GM18907 (cell line): Measurements from ENCODE around the gene TTPAL.
A peak's percentile ranks its signal among the peaks of the same experiment; 100 is the strongest.
"Not testable (repeated sequence)": the region's sequence is repeated elsewhere in the genome, so short reads cannot be mapped to it uniquely, and the experiment has no call there.

Experiments
- ATAC-seq: cut with Tn5 transposase; IDR thresholded peaks from one replicate; pipeline ENCODE4 v1.9.1; 2021; ENCODE audit warnings: mild to moderate bottlenecking, moderate library complexity; ENCODE audit not compliant: unreplicated experiment

TTPAL gene

DNA sequence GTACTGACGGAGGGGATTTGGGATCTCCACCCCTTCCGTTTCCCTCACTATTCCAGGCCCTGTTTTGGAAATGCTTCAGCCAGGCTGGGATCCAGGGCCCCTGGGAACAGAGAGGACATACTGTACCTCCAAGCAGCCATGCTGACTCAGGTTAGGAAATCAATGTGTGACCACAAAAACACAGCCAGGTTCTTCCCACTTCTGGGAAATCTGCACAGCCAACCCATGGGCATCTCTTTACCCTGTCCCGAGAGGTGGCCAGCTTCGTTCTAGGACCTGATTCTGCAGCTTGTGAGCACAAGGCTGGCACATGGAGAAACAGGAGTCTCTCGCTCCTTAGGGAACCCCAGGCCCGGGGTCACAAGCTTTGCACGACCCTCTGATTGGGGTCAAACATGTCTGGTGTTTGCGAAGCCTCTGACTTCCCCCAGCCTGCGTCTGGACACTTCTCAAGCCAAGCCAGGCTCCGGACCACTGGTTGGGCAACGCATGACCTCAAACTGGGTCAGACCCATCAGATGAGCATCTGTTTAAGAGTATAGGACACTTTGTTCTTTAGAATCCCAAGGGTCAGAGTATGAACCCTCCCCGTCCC lies 8.3 kb upstream of the TTPAL start:
- no peak for ATAC-seq

DNA sequence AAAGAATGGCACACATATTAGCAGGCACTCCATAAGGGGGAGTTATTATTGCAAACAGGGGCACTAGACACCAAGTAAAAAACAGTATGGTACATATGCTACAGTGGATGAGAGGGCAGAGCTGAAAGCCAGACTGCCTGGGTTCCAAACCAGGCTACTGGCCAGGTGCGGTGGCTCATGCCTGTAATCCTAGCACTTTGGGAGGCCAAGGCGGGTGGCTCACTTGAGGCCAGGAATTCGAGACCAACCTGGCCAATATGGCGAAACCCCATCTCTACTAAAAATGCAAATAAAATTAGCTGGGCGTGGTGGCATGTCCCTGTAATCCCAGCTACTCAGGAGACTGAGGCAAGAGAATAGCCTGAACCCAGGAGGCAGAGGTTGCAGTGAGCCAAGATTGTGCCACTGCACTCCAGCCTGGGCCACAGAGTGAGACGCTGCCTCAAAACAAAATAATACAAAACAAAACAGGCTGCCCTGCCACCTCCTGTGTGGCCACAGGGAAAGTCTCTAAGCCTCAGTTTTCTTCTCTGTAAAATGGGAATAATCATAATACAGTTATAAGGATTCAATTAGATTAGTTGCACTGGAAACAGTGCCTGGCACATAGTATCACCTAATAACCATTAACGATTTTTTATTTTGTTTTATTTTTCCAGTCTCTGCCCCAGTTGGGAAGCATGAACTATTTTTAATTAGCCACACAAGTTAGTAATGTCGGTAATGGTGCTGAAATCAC lies 7.5 kb upstream of the TTPAL start:
- no peak for ATAC-seq

DNA sequence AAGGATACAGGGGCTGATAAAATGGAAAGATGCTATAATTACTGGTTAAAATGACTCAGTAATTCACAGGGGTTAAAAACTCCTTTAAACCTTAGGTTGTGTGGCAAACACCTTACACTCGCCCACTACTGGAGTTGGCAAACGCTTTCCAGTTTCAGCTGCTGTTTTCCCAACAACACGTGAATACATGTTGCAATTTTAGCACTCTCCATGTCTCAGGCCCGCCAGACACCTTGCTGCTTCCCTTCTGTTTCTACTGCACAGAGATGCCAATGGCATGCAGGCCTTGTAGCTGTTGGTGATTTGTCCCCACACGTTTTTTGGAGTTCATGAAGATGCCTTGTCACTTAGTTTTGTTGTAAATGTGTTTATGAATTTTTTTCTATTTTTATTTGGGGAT lies 5.3 kb upstream of the TTPAL start:
- no peak for ATAC-seq

DNA sequence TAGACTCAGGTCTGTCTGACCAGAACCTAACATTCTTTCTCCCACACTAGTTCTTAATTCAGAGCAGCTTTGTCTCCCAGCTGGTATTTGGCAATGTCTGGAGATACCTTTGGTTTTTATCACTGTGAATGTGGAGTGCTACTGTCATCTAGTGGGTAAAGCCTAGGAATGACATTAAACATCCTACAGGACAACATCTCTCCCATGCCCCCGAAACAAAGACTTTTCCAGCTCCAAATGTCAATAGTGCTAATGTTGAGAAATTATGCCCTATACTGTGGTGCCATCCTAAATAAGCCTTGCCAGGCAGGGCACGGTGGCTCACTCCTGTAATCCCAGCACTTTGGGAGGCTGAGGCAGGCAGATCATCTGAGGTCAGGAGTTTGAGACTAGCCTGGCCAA lies 4.2 kb upstream of the TTPAL start:
- no peak for ATAC-seq

DNA sequence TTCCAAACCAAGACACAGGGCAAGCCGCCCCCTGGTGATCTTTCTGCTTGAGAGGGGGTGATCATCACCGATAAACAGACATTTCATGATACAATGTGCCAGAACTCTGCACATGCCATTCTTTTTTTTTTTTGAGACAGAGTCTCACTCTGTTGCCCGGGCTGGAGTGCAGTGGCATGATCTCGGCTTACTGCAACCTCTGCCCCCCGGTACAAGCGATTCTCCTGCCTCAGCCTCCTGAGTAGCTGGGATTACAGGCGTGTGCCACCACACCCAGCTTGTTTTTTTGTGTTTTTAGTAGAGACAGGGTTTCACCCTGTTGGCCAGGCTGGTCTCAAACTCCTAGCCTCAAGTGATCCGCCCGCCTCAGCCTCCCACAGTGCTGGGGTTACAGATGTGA lies 3.4 kb upstream of the TTPAL start:
- ATAC-seq, result not testable (repeated sequence)

DNA sequence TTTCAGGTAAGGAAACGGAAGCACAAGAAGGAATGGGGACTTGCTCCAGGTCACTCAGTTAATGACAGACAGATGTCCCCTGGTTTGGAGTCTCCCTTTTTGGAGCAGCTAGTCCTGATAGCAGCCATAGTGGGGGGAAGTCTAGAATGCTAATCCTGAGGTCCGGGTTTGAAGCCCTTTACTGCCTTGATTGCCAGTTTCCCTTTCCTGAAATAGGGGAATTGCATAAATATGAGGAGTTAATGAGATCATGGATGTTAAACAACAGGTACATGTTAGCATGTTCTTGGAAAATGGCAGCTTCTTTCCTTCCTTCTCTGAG lies 341 bp upstream of the TTPAL start:
- peak; percentile 2 for ATAC-seq

DNA sequence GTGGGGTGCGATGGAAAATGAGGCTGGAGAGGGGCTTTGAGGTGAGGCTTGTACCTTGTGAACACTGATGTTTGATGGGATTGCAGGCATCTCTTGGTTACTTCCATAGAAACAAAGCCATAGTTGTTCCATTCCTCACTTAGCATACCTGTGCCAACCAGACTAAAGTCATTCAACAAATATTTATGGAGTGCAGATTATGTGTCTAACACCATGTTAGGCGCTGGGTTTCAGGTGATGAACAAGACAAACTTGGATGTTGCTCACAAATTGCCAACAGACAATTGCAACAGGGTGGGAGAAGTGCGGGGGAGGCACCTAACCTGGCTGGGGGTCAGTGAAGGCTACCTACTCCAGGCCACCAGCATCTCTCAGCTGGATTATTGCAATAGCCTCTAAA lies 1.5 kb downstream of the TTPAL start:
- ATAC-seq, result no peak

DNA sequence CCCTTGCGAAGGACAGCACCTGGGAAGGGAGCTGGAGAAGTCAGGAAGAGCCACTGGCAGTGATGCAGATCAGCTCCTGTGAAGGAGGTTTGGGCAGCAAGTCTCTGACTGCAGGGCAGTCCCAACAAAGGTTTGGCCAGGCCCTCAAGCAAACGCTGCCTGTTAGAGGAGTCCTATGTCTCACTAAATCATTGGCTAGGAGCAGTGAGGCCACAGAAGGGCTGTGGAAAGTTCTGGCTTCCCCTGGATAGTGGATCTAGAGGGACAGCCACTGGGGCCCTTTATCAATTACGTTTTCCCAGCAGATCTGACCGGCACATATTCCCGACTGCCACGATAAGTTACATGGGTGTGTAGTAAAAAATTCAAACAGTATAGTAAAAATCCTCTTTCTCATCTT lies 2.5 kb downstream of the TTPAL start:
- ATAC-seq, result no peak

DNA sequence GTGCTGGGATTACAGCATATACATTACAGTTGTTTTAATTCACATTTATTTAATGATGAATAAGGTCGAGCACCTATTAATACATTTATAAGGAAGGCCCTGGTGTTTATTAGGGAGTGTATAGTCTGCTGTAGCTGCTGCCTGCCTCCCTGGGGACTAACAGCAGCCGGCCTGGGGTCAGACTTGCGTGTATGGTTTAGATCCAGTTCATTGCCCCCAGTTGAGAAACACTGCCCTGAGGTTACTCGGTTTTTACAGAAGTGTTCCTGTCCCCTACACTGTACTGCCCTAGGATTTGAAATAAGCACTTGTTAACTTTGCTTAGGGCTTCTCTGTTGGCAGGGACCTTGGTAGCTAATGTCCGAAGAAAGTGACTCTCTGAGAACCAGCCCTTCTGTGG lies 4.0 kb downstream of the TTPAL start:
- ATAC-seq, result no peak

DNA sequence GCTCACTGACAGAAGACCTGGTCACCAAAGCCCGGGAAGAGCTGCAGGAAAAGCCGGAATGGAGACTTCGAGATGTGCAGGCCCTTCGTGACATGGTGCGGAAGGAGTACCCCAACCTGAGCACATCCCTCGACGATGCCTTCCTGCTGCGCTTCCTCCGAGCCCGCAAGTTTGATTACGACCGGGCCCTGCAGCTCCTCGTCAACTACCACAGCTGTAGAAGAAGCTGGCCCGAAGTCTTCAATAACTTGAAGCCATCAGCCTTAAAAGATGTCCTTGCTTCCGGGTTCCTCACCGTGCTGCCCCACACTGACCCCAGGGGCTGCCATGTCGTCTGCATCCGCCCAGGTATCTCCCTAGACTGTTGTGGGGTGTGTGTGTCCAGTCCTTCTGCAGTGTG lies 4.4 kb downstream of the TTPAL start:
- ATAC-seq, result no peak

DNA sequence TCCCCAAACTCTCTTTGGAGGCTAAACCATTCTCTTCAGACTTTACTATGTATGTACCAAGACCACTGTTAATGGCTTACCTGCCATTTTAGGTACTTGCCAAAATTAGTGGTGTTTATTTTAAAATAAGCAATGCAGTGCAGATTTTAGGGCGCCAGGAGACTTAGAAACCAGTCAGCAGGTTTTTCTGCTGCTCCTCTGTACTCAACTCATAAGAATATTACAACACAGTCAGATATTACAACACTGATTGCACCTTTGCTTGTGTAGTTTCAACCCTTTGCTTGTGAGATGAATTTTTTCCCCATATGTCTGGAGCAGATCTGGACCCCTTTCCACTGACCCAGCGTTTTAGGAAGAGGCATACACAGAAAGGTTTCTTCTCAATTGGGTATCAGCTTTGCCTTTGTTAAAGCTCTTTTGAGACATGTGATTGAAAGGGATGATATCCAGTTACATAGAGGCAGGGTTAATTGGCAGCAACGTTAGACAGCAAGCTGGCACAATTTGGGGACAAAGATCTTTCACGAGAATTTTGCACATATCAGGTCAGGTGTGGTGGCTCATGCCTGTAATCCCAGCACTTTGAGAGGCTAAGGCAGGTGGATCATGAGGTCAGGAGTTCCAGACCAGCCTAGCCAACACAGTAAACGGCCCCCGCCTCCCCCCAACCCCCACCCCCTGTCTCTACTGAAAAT lies 6.2 kb downstream of the TTPAL start:
- ATAC-seq, result no peak

DNA sequence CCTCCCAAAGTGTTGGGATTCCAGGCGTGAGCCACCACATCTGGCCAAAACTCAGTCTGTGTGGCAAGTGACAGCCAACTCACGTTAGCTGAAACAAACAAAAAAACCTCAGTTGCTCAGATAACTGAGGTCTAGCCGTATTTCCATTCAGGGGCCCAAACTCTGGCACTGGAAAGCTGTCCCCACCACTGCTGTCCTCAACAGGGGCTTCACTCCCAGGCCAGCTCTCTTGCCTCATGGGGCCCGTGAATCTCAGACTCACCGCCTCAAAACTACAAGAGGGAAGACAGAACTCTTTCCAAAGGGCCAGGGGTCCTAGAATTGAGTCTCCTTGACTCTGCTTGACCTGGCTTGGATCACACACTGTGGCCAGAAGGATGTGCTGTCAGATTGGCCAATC lies 7.4 kb downstream of the TTPAL start:
- ATAC-seq, result no peak

DNA sequence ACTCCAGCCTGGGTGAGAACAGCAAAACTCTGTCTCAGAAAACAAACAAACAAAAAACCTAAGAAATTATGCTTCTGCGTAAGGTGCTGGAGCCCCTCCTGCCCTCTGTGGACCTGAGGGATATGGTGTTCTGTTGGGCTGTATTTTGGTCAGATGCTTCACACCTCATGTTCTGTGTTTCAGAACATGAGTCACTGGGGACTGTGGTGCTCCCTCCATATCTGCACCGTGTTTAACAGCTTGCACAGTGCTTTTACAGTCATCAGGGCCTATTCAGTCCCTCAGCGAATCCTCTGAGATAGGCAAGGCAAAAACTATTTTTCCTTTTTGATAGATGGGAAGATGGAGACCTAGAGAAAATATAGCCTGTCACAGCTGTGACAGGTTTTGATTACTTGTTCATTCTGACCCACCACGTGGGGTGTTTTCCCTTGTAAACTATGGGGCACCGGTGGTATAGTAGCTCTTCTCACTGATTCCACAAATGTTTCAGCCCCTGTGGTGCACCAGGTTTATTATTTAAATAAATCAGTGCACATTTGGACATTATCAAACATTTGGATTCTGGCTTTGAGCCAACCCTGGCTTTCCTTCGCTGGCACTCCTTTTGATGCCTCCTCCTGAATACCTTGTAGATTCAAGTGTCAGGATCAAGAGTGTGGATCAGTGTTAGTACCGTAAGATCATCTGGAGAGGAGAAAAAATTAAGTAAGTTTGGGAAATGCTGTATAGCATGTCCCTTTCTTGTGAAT lies 9.6 kb downstream of the TTPAL start:
- ATAC-seq, result no peak

DNA sequence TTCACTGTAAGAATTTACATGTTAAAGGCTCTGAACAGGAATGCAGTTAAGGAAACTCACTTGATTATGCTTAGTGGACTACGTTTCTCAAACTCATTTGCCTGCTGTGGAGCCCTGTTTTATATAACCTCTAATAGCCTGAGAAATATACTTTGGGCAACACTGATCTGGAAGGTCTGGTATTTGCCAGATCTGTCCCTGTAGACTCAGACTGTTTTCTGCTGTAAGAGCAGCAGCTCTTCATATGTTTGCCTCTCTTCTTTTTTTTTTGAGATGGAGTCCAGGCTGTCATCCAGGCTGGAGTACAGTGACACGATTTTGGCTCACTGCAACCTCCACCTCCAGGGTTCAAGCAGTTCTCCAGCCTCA lies 10.1 kb downstream of the TTPAL start:
- no peak for ATAC-seq

DNA sequence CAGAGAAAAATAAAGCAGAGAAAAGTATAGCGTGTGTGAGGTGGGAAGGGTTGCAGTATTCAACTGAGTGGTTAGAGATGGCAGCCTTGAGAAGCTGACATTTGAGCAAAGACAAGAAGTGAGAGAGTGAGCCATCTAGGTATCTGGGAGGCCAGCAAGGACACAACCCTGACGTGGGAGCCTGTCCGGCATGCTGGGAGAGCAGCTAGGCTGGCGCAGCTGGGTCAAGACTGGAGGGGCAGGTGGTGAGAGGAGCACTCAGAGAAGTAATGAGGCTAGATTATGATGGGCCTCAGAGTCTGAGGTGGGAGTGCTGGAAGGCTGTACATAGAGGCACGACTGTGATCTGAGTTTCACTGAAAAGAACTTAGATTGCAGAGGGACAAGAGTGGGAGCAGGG lies 12.9 kb downstream of the TTPAL start:
- ATAC-seq, result no peak

DNA sequence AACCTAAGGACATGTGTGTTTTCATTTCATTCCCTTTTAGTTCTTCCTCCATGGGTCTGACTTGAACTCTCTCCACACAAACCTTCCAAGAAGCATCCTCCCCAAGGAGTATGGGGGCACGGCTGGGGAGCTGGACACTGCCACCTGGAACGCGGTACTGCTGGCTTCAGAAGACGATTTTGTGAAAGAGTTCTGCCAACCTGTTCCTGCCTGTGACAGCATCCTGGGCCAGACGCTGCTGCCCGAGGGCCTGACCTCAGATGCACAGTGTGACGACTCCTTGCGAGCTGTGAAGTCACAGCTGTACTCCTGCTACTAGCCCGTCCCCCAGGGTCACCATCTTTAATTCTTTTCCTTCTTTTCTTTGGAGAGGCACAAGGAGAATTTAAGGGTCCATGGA lies 13.5 kb downstream of the TTPAL start:
- no peak for ATAC-seq

DNA sequence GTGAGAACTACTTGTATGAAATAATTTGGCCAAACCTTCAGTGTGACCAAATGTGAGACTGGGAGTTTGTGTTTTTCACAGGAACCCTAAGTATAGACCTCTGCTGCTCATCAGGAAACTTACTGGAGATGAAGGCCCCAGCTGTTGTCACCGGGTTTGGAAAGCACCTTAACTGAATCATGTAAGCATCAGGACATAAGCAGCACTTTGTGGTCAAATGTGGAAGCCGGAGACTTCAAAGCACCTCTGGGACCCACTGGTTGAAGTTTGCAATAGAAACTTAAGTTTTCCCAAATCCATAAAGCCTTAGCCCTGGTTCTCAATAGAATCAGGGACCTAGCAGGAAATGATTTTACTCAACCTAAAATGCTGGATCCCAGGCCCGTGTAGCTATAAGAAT lies 14.3 kb downstream of the TTPAL start:
- no peak for ATAC-seq

DNA sequence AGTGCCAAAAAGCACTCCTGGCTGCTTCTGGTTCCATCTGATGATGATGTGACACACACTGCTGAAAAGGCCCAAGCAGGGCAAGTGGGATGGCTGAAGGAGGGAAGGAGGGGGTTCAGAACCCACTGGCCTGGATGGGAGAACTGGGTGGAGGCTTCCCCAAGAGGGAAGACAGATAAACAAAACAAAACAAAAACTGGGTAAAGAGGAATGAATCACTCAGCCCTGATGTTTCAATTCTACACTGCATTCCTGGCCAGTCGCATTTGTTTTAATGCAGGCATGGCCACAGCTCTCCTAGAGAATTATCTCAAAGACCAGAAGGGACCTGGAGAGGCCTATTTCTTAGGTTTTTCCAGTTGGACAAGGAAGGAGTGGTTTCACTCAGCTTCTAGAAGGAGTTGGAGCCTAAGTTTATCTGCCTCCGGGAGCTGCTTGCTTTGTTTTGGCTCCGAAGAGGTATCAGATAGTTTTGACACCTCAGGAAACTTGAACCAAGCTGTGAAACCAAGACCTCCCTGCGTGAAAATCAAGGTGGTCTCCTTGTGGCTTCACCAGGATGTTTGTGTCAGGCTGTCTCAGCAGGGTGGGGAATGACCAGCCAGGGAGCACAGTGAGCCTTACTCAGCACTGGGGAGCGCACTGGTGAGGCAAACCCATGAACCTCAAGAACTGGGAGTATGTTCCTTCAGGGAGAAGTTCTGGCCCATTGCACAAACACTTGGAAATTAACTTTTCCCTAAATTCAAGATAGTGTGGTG lies 16.1 kb downstream of the TTPAL start:
- ATAC-seq, result no peak

DNA sequence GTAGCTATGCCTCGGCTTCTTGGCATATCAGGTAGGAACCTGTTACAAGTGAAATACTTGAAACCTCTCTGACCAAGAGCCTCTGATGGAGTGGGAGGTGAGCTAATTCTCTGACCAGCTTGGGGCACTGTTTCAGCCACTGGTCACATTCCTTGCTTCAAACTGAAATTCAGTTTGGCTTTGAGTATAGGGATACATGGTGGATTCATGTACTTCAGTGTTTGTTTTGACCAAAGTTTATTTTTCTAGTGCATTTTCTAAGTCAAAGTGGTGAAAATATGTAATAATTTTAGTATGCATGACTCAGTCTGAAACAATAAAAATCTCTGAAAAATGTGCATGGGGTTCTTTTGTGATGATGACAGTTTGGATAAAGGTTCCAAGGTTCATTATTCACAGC lies 18.6 kb downstream of the TTPAL start:
- ATAC-seq, result no peak

DNA sequence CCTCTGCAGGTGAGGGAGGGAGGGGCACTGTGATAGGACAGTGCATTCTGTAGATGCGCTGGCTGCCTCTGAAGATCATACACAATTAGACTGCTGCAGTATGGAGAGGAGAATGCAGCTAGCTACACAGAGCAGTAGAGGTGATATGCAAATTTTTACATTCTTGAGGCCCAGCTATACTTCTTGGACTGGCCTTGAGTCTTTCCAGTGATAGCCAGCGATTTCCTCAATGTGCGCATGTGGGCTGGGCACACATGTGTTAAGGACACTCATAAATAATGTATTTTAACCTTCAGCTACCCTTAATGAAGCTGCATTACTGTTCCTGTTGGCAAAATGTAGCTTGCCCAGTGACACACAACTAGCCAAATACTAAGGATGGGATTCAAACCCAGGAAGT lies 19.0 kb downstream of the TTPAL start:
- no peak for ATAC-seq

DNA sequence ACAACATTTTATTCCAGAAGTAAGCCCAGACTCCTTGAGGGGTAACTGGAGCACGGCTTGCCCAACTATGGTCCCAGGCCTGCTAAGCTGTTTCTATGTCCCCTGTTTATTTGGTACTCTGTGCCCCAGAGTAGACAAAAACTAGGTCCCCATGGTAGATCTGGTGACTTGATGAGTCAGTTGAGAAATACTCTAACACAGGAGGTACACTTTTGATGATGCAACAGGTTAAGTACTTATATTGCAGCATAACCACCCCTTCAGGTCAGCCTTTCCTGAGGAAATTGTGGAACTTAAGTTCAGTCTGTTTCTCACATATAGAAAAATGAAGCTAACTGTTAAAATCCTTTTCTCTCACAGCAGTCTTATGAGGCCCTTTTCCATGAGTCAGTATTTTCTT lies 19.6 kb downstream of the TTPAL start:
- ATAC-seq, result no peak
